Fibroblast of lung (primary cell): ENCODE results near the gene RNLS.

Experiments
- EZH2 ChIP-seq: IDR thresholded peaks from 2 replicates; pipeline ENCODE4 v1.5.1; 2012; ENCODE audit warnings: low read length, control low read depth, mild to moderate bottlenecking; ENCODE audit errors: missing control alignments
- TF ChIP-seq, protein P1 (sequence below), 2 donors: IDR thresholded peaks in 1 of 2; conservative IDR thresholded peaks in 1 of 2; 1 replicate in 1 of 2; 2 replicates in 1 of 2; pipeline ENCODE4 v1.5.1; 2011 to 2012; ENCODE audit warnings: low read length in 2 of 2, control low read depth in 1 of 2, inconsistent platforms in 1 of 2, low read depth in 1 of 2, mild to moderate bottlenecking in 1 of 2

DNA sequence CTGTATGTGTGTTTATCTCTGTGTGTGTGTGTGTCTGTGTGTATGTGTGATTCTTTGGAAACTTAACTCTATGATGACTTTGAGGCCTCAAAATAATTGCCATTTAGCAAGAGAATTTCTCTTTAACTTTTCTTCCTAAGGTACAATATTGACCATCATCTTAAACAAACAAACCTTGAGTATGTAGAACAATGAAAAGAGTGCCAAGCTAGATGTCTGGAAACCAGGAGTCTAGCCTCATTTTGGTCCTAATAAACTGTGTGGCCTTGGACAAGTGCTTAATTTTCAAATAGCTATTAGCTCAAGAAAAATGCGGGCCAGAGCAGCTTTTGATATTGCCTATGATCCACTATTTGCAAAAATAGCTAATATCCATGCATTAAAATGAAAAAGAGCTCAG, 119.3 kb downstream of the RNLS start:
- TF ChIP-seq, protein P1, sequence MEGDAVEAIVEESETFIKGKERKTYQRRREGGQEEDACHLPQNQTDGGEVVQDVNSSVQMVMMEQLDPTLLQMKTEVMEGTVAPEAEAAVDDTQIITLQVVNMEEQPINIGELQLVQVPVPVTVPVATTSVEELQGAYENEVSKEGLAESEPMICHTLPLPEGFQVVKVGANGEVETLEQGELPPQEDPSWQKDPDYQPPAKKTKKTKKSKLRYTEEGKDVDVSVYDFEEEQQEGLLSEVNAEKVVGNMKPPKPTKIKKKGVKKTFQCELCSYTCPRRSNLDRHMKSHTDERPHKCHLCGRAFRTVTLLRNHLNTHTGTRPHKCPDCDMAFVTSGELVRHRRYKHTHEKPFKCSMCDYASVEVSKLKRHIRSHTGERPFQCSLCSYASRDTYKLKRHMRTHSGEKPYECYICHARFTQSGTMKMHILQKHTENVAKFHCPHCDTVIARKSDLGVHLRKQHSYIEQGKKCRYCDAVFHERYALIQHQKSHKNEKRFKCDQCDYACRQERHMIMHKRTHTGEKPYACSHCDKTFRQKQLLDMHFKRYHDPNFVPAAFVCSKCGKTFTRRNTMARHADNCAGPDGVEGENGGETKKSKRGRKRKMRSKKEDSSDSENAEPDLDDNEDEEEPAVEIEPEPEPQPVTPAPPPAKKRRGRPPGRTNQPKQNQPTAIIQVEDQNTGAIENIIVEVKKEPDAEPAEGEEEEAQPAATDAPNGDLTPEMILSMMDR (conservative IDR thresholded peaks at IDR 0.05 in 1 of 2, IDR thresholded peaks at IDR 0.05 in 1 of 2; ENCODE audit: low read depth in 1 of 2, low read length in 2 of 2) = no peak
- TF ChIP-seq EZH2 = no peak
